Measurements from ENCODE around the gene TSPAN4.

TSPAN4 gene

GRCh38 chr11:911031-911889 is 68.6 kb downstream of the TSPAN4 start:
- DNase-seq (ENCODE audit: low spot score), result peak; percentile 32

- no peak for DNase-seq (ENCODE audit: low spot score)
These were observed 69.2 kb downstream of the TSPAN4 start for GRCh38 chr11:911890-912219.

- DNase-seq (ENCODE audit: low spot score), result no peak
These were observed 69.6 kb downstream of the TSPAN4 start for GRCh38 chr11:912266-912665.

- DNase-seq (ENCODE audit: low spot score), result no peak
These were observed 70.4 kb downstream of the TSPAN4 start for GRCh38 chr11:913043-913442.

- DNase-seq (ENCODE audit: low spot score), result no peak
These were observed 71.6 kb downstream of the TSPAN4 start for GRCh38 chr11:914204-914603.

GRCh38 chr11:914747-915501 is 72.3 kb downstream of the TSPAN4 start:
- no peak for DNase-seq (ENCODE audit: low spot score)
